Stimulated activated CD8-positive, alpha-beta memory T cell treated with anti-CD3 and anti-CD28 coated beads, Interleukin-4, amount 100 ng/mL, for 4 hours (primary cell): ENCODE measurements around the gene MAPKAPK5.
"Not testable (repeated sequence)": the region's sequence is repeated elsewhere in the genome, so short reads cannot be mapped to it uniquely, and the experiment has no call there.

Experiments used
- DNase-seq, 2 donors: peaks; one replicate each; pipeline ENCODE4 v3.0.0-alpha.2; 2020; ENCODE audit warnings: low read depth in 2 of 2, low spot score in 1 of 2

The MAPKAPK5 gene

GRCh38 chr12:111827907-111828306, 14.1 kb upstream of the MAPKAPK5 start:
- DNase-seq, result no peak

GRCh38 chr12:111828338-111828979, 13.6 kb upstream of the MAPKAPK5 start:
- DNase-seq, result no peak

GRCh38 chr12:111829635-111830034, 12.4 kb upstream of the MAPKAPK5 start:
- DNase-seq, result not testable (repeated sequence)

GRCh38 chr12:111834740-111835386, 7.2 kb upstream of the MAPKAPK5 start:
- DNase-seq, result not testable (repeated sequence)

- DNase-seq, result not testable (repeated sequence)
Measured at GRCh38 chr12:111835531-111836181, 6.4 kb upstream of the MAPKAPK5 start.

GRCh38 chr12:111838353-111838752, 3.7 kb upstream of the MAPKAPK5 start:
- DNase-seq, result no peak

GRCh38 chr12:111840807-111841206, 1.2 kb upstream of the MAPKAPK5 start:
- no peak for DNase-seq

GRCh38 chr12:111841236-111841749, 735 bp upstream of the MAPKAPK5 start:
- DNase-seq, result no peak

GRCh38 chr12:111842556-111843396, 748 bp downstream of the MAPKAPK5 start:
- peak in 1 of 2 donors; percentile 4 for DNase-seq

- DNase-seq, result no peak
Measured at GRCh38 chr12:111846016-111846415, 4.0 kb downstream of the MAPKAPK5 start.

- no peak for DNase-seq
Measured at GRCh38 chr12:111850526-111850925, 8.5 kb downstream of the MAPKAPK5 start.

GRCh38 chr12:111858186-111858585, 16.2 kb downstream of the MAPKAPK5 start:
- no peak for DNase-seq

GRCh38 chr12:111858778-111859177, 16.8 kb downstream of the MAPKAPK5 start:
- no peak for DNase-seq

GRCh38 chr12:111864913-111865312, 22.9 kb downstream of the MAPKAPK5 start:
- no peak for DNase-seq

GRCh38 chr12:111867531-111867930, 25.5 kb downstream of the MAPKAPK5 start:
- no peak for DNase-seq

GRCh38 chr12:111868676-111869588, 26.9 kb downstream of the MAPKAPK5 start:
- DNase-seq, result no peak

- DNase-seq, result no peak
Measured at GRCh38 chr12:111869671-111870070, 27.6 kb downstream of the MAPKAPK5 start.

GRCh38 chr12:111870216-111870615, 28.2 kb downstream of the MAPKAPK5 start:
- DNase-seq, result no peak

GRCh38 chr12:111870706-111871105, 28.7 kb downstream of the MAPKAPK5 start:
- DNase-seq, result no peak

- DNase-seq, result no peak
Measured at GRCh38 chr12:111873113-111873512, 31.1 kb downstream of the MAPKAPK5 start.
